Panc1 (cell line): ENCODE measurements around the gene COL1A1.

Experiments
- POLR2AphosphoS5 ChIP-seq: IDR thresholded peaks from 2 replicates; pipeline ENCODE4 v1.6.1; 2012; ENCODE audit warnings: mild to moderate bottlenecking, low read depth, low read length, moderate library complexity
- TCF7L2 ChIP-seq: IDR thresholded peaks from 2 replicates; pipeline ENCODE4 v1.6.1; 2011; ENCODE audit warnings: mild to moderate bottlenecking, low read depth, low read length, inconsistent platforms
- TF ChIP-seq, protein P1 (sequence below), 2 experiments: IDR thresholded peaks; 2 replicates each; pipeline ENCODE4 v1.6.1; 2011 to 2012; ENCODE audit warnings: low read depth in 2 of 2, control low read depth in 1 of 2, low read length in 1 of 2, mild to moderate bottlenecking in 1 of 2, moderate library complexity in 1 of 2; ENCODE audit not compliant: insufficient read depth in 1 of 2
- TF ChIP-seq, protein P2 (sequence below): fragments of 450-650 bp; IDR thresholded peaks from 2 replicates; pipeline ENCODE4 v1.5.1; 2017; ENCODE audit warnings: mild to moderate bottlenecking

DNA sequence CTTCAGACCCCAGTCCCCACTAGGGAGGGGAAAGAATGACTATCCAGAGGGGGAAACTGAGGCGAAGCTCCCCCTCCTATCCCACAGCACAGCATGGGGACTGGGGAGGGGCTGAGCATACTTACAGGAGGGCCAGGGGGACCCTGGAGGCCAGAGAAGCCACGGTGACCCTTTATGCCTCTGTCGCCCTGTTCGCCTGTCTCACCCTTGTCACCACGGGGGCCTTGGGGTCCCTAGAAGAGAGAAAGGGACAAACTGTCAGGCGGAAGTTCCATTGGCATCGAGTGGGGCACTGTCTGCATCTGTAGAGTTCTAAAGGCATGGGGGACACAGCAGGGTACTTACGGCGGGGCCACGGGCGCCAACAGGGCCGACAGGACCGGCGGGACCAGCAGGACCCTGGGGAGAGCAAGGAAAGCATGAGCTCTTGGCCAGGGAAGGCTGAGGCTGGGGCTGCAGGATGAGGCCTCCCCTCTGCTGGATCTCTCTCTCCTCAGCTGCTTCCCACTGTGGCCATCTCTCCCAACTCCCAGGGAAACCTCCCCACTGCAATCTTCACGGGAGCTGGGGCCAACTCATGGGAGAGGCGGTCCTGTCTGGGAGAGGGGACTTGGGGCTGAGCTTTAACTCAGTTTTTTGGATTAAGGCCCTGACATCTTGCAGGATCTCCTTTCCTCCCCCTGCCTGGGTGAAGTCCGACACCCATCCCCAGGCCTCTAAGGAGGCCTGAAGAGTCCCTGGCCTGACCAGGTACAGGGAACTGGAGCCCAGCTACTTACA is 13.5 kb downstream of the COL1A1 start:
- TF ChIP-seq, protein P1, sequence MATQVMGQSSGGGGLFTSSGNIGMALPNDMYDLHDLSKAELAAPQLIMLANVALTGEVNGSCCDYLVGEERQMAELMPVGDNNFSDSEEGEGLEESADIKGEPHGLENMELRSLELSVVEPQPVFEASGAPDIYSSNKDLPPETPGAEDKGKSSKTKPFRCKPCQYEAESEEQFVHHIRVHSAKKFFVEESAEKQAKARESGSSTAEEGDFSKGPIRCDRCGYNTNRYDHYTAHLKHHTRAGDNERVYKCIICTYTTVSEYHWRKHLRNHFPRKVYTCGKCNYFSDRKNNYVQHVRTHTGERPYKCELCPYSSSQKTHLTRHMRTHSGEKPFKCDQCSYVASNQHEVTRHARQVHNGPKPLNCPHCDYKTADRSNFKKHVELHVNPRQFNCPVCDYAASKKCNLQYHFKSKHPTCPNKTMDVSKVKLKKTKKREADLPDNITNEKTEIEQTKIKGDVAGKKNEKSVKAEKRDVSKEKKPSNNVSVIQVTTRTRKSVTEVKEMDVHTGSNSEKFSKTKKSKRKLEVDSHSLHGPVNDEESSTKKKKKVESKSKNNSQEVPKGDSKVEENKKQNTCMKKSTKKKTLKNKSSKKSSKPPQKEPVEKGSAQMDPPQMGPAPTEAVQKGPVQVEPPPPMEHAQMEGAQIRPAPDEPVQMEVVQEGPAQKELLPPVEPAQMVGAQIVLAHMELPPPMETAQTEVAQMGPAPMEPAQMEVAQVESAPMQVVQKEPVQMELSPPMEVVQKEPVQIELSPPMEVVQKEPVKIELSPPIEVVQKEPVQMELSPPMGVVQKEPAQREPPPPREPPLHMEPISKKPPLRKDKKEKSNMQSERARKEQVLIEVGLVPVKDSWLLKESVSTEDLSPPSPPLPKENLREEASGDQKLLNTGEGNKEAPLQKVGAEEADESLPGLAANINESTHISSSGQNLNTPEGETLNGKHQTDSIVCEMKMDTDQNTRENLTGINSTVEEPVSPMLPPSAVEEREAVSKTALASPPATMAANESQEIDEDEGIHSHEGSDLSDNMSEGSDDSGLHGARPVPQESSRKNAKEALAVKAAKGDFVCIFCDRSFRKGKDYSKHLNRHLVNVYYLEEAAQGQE (IDR thresholded peaks at IDR 0.05; ENCODE audit: insufficient read depth in 1 of 2, low read depth in 2 of 2, low read length in 1 of 2), result no peak
- TF ChIP-seq, protein P2, sequence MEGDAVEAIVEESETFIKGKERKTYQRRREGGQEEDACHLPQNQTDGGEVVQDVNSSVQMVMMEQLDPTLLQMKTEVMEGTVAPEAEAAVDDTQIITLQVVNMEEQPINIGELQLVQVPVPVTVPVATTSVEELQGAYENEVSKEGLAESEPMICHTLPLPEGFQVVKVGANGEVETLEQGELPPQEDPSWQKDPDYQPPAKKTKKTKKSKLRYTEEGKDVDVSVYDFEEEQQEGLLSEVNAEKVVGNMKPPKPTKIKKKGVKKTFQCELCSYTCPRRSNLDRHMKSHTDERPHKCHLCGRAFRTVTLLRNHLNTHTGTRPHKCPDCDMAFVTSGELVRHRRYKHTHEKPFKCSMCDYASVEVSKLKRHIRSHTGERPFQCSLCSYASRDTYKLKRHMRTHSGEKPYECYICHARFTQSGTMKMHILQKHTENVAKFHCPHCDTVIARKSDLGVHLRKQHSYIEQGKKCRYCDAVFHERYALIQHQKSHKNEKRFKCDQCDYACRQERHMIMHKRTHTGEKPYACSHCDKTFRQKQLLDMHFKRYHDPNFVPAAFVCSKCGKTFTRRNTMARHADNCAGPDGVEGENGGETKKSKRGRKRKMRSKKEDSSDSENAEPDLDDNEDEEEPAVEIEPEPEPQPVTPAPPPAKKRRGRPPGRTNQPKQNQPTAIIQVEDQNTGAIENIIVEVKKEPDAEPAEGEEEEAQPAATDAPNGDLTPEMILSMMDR, result no peak
- TF ChIP-seq POLR2AphosphoS5, result no peak
- TF ChIP-seq TCF7L2, result no peak
